ENCODE measurements around the gene ZNG1A.
A peak's percentile ranks its signal among the peaks of the same experiment; 100 is the strongest.
"Not testable (repeated sequence)": the region's sequence is repeated elsewhere in the genome, so short reads cannot be mapped to it uniquely, and the experiment has no call there.

Gene ZNG1A

GRCh38 chr9:178970-179383 is at the start of gene ZNG1A:
ZNG1A (minus strand) TSS chr9:179056; CDS start chr9:178969, 87 bp downstream.
- peak in 32 of 42 donors; percentile 4 to 81 (median 54) for DNase-seq
- intact Hi-C loops (cut with DNase I): not testable (repeated sequence)

- DNase-seq: no peak
- intact Hi-C loops (cut with DNase I): no loop called here
Observed at GRCh38 chr9:227860-228259, 49.0 kb upstream of the ZNG1A start.

- no peak for DNase-seq
- intact Hi-C loops (cut with DNase I): no loop called here
Observed at GRCh38 chr9:224582-225520, 46.0 kb upstream of the ZNG1A start.

- DNase-seq: no peak
- intact Hi-C loops (cut with DNase I): no loop called here
Observed at GRCh38 chr9:224026-224425, 45.2 kb upstream of the ZNG1A start.

GRCh38 chr9:223152-223551 is 44.3 kb upstream of the ZNG1A start:
- DNase-seq: no peak
- intact Hi-C loops (cut with DNase I): no loop called here

- DNase-seq: no peak
- intact Hi-C loops (cut with DNase I): no loop called here
Observed at GRCh38 chr9:221989-222776, 43.3 kb upstream of the ZNG1A start.

- DNase-seq: peak in 3 of 42 donors; percentile 24 to 41 (median 39)
- intact Hi-C loops (cut with DNase I): no loop called here
Observed at GRCh38 chr9:219670-220365, 41.0 kb upstream of the ZNG1A start.

GRCh38 chr9:219036-219435 is 40.2 kb upstream of the ZNG1A start:
- intact Hi-C loops (cut with DNase I); DNase-seq: not testable (repeated sequence)

GRCh38 chr9:217950-218349 is 39.1 kb upstream of the ZNG1A start:
- intact Hi-C loops (cut with DNase I): no loop called here
- no peak for DNase-seq

GRCh38 chr9:216866-217265 is 38.0 kb upstream of the ZNG1A start:
- DNase-seq: no peak
- intact Hi-C loops (cut with DNase I): no loop called here

- intact Hi-C loops (cut with DNase I): no loop called here
Observed at GRCh38 chr9:215631-216155, 36.8 kb upstream of the ZNG1A start.

GRCh38 chr9:214648-215493 is 36.0 kb upstream of the ZNG1A start, which contains the start of gene DOCK8:
DOCK8 (plus strand) TSS chr9:214865; CDS start chr9:214977, 112 bp downstream.
- intact Hi-C loops (cut with DNase I): no loop called here
- DNase-seq: peak in 19 of 42 donors; percentile 7 to 61 (median 28)

More at GRCh38 chr9:215631-216155, 36.8 kb upstream of the ZNG1A start:
- DNase-seq: no peak

GRCh38 chr9:214351-214647 is 35.4 kb upstream of the ZNG1A start:
- intact Hi-C loops (cut with DNase I): no loop called here
- no peak for DNase-seq

GRCh38 chr9:213901-214300 is 35.0 kb upstream of the ZNG1A start:
- DNase-seq; intact Hi-C loops (cut with DNase I): not testable (repeated sequence)

GRCh38 chr9:212297-212696 is 33.4 kb upstream of the ZNG1A start:
- intact Hi-C loops (cut with DNase I): no loop called here
- DNase-seq: peak in 2 of 42 donors; percentile 19 to 28

- intact Hi-C loops (cut with DNase I): no loop called here
- no peak for DNase-seq
Observed at GRCh38 chr9:211557-211956, 32.7 kb upstream of the ZNG1A start.

- no peak for DNase-seq
- intact Hi-C loops (cut with DNase I): no loop called here
Observed at GRCh38 chr9:211036-211435, 32.2 kb upstream of the ZNG1A start.

- DNase-seq: no peak
- intact Hi-C loops (cut with DNase I): no loop called here
Observed at GRCh38 chr9:209143-209758, 30.4 kb upstream of the ZNG1A start.

Data from head of caudate nucleus (tissue), 42 donors.